ENCODE data around the gene COASY.

The COASY gene

GRCh38 chr17:42571435-42572225 is 9.7 kb downstream of the COASY start:
- no peak overlapping the region for H3K4me3 Mint-ChIP-seq
- H3K27ac Mint-ChIP-seq = peak overlapping the region; percentile 28
- H3K4me1 Mint-ChIP-seq (ENCODE audit: low read depth) = peaks cover 33% of the 10 kb centered on the region
- H3K27me3 Mint-ChIP-seq = no peaks in the 10 kb centered on the region
- H3K9me3 Mint-ChIP-seq (ENCODE audit: low read depth) = no peaks in the 10 kb centered on the region
- H3K36me3 Mint-ChIP-seq = peaks cover 7% of the 10 kb centered on the region

DNA sequence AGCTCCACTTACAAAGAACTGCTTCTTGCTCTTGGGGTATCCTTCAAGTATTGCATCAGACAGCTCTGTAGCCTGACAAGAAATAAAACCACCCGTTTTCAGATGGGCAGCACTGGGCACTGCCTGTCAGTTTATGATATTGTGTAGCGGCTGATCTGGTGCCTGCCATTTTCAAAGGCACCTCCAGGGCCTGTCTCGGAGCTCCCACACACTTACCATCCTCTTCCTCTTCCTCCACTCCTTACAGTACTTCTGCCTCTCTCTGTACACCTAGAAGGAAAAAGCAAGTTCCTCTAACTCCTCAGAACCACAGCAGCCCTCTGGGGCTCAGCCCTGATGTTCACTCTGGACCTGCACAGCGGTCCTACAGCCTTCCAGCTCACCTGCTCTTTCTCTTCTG is 11.1 kb downstream of the COASY start:
- H3K36me3 Mint-ChIP-seq = peaks cover 3% of the 10 kb centered on the region
- H3K4me1 Mint-ChIP-seq (ENCODE audit: low read depth) = peaks cover 33% of the 10 kb centered on the region
- H3K27ac Mint-ChIP-seq = peak overlapping the region; percentile 54
- no peaks in the 10 kb centered on the region for H3K9me3 Mint-ChIP-seq (ENCODE audit: low read depth)
- no peaks in the 10 kb centered on the region for H3K27me3 Mint-ChIP-seq
- H3K4me3 Mint-ChIP-seq = no peak overlapping the region

DNA sequence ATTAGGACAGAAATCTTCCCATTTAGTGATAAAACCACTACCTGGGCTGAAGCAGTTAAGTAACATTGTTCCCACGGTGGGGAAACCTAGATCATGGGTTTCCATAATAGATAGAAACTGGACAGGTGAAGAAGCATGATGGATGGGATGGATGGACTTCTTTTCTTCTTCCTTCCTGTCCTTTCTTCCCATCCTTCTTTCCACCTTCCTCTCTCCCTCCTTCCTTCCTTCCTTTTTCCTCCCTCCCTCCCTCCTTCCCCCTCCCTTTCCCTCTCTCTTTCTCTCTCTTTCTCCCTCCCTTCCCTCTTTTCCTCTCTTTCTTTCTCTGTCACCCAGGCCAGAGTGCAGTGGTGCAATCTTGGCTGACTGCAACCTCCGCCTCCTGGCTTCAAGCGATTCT is 12.5 kb downstream of the COASY start:
- H3K27ac Mint-ChIP-seq = no peak overlapping the region
- peaks cover 3% of the 10 kb centered on the region for H3K36me3 Mint-ChIP-seq

DNA sequence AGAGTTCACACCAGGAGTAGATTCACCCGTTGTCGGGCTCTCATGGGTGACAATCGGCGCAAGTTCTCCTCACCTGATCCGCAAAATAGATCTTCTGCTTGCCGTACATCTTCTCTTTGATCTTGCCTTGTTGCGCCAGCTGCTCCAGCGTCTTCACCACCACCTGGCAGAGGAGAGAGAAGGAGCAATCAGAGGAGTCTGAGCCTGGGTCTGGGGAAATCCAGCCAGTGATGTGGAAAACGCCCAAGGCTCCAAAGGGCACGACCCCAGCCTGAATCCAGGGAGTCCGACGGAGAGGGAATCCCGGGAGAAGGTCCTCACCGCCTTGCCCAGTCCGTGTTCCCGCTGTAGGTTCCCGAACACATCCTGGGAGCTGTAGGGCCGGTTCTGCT is 15.2 kb downstream of the COASY start:
- Mint-ChIP-seq H3K27me3 (no peaks in the 10 kb centered on the region), H3K27ac (peak overlapping the region; percentile 99), H3K4me1 (ENCODE audit: low read depth) (peaks cover 29% of the 10 kb centered on the region), H3K36me3 (peaks cover 3% of the 10 kb centered on the region), H3K4me3 (peak overlapping the region; percentile 100), H3K9me3 (ENCODE audit: low read depth) (no peaks in the 10 kb centered on the region)

More for the DNA sequence above, 12.5 kb downstream of the COASY start:
- no peaks in the 10 kb centered on the region for H3K9me3 Mint-ChIP-seq (ENCODE audit: low read depth)
- H3K4me1 Mint-ChIP-seq (ENCODE audit: low read depth) = peaks cover 33% of the 10 kb centered on the region
- H3K27me3 Mint-ChIP-seq = no peaks in the 10 kb centered on the region
- no peak overlapping the region for H3K4me3 Mint-ChIP-seq

DNA sequence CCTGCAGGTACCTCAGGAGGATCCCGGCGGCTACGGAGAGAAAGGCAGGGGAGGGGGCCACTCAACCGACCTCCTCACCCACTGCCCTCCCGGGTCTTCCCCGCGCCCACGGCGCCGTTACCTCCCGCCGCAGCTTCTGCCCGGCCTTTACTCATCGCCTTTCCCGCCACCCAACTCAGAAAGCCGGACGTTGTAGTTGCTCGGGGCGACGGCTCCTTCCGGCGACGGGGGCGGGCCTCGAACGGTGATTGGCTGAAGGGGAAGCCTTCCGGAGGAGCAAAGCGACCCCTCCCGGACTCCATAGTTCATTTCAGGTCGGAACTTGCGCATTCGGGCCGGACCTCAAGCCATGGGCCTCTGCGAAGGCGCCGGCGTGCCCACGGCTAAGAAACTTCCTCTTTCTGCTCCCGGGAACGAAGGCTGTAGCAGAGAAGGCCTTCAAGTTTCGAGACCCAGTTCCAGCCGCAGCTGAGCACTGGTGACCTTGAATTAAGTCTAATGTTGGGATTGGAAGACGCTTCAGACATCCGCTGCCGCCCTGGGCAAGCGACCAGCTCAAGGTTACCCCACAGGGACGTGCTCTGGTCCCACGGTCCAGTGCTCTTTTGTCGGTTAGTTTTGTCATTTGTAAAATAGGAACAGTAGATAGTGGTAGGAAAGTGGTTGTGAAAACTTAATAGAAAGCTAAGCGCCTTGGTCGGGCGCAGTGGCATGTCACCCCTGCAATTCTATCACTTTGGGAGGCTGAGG is 15.8 kb downstream of the COASY start, which contains the start of gene PSMC3IP:
Gene PSMC3IP (minus strand): TSS at position 198 of the 750 bp plus-strand sequence. CDS start 43 bp downstream, at position 155.
- H3K4me3 Mint-ChIP-seq = peak within 1 kb of the TSS; percentile 100
- peak within 1 kb of the TSS; percentile 99 for H3K27ac Mint-ChIP-seq
- peaks cover 29% of the 10 kb centered on the region for H3K4me1 Mint-ChIP-seq (ENCODE audit: low read depth)
- H3K36me3 Mint-ChIP-seq = peaks cover 3% of the 10 kb centered on the region
- H3K27me3 Mint-ChIP-seq = no peaks in the 10 kb centered on the region
- no peaks in the 10 kb centered on the region for H3K9me3 Mint-ChIP-seq (ENCODE audit: low read depth)

DNA sequence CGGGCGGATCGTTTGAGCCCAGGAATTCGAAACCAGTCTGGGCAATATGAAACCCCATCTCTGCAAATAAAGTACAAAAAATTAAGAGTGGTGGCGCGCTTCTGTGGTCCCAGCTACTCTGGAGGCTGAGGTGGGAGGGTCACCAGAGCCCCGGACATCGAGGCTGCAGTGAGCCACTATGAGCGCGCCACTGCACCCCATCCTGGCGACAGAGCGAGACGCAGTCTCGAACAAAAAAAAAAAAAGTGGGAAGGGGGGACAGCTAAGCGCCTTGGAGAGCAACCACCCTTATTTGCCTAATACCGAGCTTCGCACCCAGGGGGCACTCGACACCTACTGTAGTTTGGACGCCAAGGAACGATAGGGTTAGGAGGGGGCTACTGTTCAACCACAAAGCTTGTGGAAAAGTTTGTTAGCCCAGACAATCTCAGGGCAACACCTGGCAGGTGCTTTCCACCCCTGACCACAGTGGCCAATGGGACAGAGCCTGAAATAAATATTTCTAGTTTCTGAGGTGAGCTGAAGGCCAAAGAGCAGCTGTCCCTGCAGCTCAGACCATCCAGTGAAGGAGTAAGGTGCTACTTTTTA is 16.4 kb downstream of the COASY start:
- H3K9me3 Mint-ChIP-seq (ENCODE audit: low read depth) = no peaks in the 10 kb centered on the region
- H3K4me1 Mint-ChIP-seq (ENCODE audit: low read depth) = peaks cover 27% of the 10 kb centered on the region
- H3K27ac Mint-ChIP-seq = peak overlapping the region; percentile 99
- peaks cover 1% of the 10 kb centered on the region for H3K36me3 Mint-ChIP-seq
- H3K4me3 Mint-ChIP-seq = peak overlapping the region; percentile 100
- H3K27me3 Mint-ChIP-seq = no peaks in the 10 kb centered on the region

- H3K27me3 Mint-ChIP-seq = no peaks in the 10 kb centered on the region
- peaks cover 25% of the 10 kb centered on the region for H3K4me1 Mint-ChIP-seq (ENCODE audit: low read depth)
- no peaks in the 10 kb centered on the region for H3K36me3 Mint-ChIP-seq
- H3K9me3 Mint-ChIP-seq (ENCODE audit: low read depth) = no peaks in the 10 kb centered on the region
- peak overlapping the region; percentile 66 for H3K4me3 Mint-ChIP-seq
- H3K27ac Mint-ChIP-seq = peak overlapping the region; percentile 75
Observed at GRCh38 chr17:42579794-42580551, 18.0 kb downstream of the COASY start.

- no peaks in the 10 kb centered on the region for H3K36me3 Mint-ChIP-seq
- H3K4me1 Mint-ChIP-seq (ENCODE audit: low read depth) = peaks cover 16% of the 10 kb centered on the region
- no peaks in the 10 kb centered on the region for H3K9me3 Mint-ChIP-seq (ENCODE audit: low read depth)
- H3K27ac Mint-ChIP-seq = no peak overlapping the region
- H3K27me3 Mint-ChIP-seq = no peaks in the 10 kb centered on the region
- no peak overlapping the region for H3K4me3 Mint-ChIP-seq
Observed at GRCh38 chr17:42581744-42582270, 19.9 kb downstream of the COASY start.

GRCh38 chr17:42584880-42585279 is 22.9 kb downstream of the COASY start:
- H3K27me3 Mint-ChIP-seq = no peaks in the 10 kb centered on the region
- H3K9me3 Mint-ChIP-seq (ENCODE audit: low read depth) = no peaks in the 10 kb centered on the region
- H3K27ac Mint-ChIP-seq = no peak overlapping the region
- H3K4me3 Mint-ChIP-seq = no peak overlapping the region
- H3K36me3 Mint-ChIP-seq = peaks cover 3% of the 10 kb centered on the region
- peaks cover 2% of the 10 kb centered on the region for H3K4me1 Mint-ChIP-seq (ENCODE audit: low read depth)

DNA sequence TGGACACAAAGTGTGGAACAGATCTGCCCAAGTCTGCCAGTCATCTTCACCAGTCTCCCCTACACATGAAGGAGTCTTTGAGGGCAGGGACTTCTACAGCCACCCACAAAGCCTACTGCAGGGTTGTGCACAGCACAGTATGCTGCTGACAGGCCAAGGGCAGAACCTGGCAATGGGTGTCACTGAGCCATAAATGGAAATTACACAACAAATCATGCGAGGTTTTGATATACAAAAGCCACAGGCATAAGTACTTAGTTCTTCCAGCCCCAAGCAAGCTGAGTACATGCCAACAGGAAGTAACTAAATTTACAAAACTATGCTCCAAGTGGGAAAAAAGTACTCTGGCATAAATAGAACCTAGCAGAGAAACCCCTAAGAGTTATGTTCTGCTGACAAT is 23.4 kb downstream of the COASY start:
- Mint-ChIP-seq H3K27ac (peak overlapping the region; percentile 3), H3K4me3 (no peak overlapping the region), H3K4me1 (ENCODE audit: low read depth) (peaks cover 2% of the 10 kb centered on the region), H3K9me3 (ENCODE audit: low read depth) (no peaks in the 10 kb centered on the region), H3K36me3 (peaks cover 3% of the 10 kb centered on the region), H3K27me3 (no peaks in the 10 kb centered on the region)

DNA sequence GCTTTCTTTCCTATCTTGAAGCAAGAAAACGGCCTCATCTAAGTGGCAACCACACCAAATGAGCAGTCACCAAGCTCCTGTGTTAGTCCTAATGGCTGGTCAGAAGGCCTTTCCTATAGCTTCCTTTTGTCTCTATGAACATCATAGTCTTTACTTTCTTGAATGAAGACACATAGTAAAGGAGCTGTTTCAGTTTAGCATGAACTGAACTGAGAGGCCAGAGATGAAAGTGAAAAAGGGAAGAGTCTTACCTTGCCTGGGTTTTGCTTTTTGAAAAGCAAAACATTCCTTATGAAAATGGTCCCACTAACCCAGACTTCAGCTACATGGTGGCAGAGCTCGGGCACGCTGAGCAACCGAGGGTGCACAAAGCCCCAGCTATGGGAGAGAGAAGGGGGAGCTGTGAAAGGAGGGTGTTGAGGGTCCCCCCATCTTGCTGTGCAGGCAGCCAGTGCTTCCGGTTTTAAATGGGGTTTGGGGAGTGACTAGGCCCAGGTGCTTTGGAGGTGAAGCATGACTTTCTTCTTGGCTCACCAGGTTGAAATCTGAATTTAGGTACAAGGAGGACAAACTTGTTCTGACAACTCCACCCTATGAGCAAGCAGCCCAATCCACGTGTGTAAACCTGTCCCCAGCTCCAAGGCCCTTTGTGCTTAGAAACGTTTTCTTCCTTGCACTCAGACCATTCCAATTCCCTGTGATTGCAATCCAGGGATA is 24.7 kb downstream of the COASY start:
- H3K27me3 Mint-ChIP-seq = no peaks in the 10 kb centered on the region
- no peaks in the 10 kb centered on the region for H3K9me3 Mint-ChIP-seq (ENCODE audit: low read depth)
- H3K4me3 Mint-ChIP-seq = no peak overlapping the region
- peaks cover 2% of the 10 kb centered on the region for H3K4me1 Mint-ChIP-seq (ENCODE audit: low read depth)
- H3K27ac Mint-ChIP-seq = peak overlapping the region; percentile 77
- H3K36me3 Mint-ChIP-seq = peaks cover 3% of the 10 kb centered on the region

DNA sequence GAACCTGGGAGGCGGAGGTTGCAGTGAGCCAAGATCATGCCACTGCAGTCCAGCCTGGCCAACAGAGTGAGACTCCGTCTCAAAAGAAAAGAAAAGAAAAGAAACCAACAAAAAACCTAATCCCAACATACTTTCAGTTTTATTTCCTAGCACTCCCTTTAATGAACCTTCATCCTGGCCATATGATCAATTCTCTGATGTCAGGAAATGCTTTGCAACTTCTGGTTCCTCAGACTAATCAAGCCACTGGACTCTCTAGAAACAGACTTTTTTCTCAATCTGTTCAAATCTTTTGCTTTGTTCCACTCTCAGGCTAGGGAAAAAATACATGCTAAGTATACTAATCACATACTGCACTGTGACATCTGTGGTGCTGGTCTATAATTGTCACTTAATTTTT is 28.9 kb downstream of the COASY start:
- Mint-ChIP-seq H3K4me3 (no peak overlapping the region), H3K9me3 (ENCODE audit: low read depth) (no peaks in the 10 kb centered on the region), H3K27ac (no peak overlapping the region), H3K27me3 (no peaks in the 10 kb centered on the region), H3K36me3 (peaks cover 3% of the 10 kb centered on the region), H3K4me1 (ENCODE audit: low read depth) (peaks cover 8% of the 10 kb centered on the region)

DNA sequence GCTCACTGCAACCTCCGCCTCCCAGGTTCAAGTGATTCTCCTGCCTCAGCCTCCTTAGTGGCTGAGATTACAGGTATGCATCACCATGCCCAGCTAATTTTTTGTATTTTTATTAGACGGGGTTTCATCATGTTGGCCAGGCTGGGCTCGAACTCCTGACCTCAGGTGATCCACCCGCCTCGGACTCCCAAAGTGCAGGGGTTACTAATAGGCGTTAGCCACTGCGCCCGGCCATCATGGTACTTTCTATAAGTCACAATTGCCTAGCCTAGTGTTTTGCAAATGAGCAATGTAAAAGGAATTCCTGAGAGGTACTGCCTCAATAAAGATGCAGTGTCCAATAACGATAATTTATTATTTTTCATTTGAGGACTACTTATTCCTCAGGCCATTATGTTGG is 29.5 kb downstream of the COASY start:
- Mint-ChIP-seq H3K36me3 (peaks cover 3% of the 10 kb centered on the region), H3K4me1 (ENCODE audit: low read depth) (peaks cover 10% of the 10 kb centered on the region), H3K9me3 (ENCODE audit: low read depth) (no peaks in the 10 kb centered on the region), H3K27me3 (no peaks in the 10 kb centered on the region), H3K27ac (no peak overlapping the region), H3K4me3 (no peak overlapping the region)

- no peaks in the 10 kb centered on the region for H3K27me3 Mint-ChIP-seq
- peak overlapping the region; percentile 0 for H3K27ac Mint-ChIP-seq
- H3K4me3 Mint-ChIP-seq = no peak overlapping the region
- H3K36me3 Mint-ChIP-seq = no peaks in the 10 kb centered on the region
- H3K4me1 Mint-ChIP-seq (ENCODE audit: low read depth) = peaks cover 25% of the 10 kb centered on the region
- no peaks in the 10 kb centered on the region for H3K9me3 Mint-ChIP-seq (ENCODE audit: low read depth)
Observed at GRCh38 chr17:42596386-42596785, 34.4 kb downstream of the COASY start.
